CD14-positive monocyte (primary cell): Measurements from ENCODE around the gene KANSL3. TPM values are rescaled to one million over a fixed set of nuclear protein-coding genes. Genes with fewer than 3 reads are reported as not detected.
A peak's percentile ranks its signal among the peaks of the same experiment; 100 is the strongest.

ENCODE experiments used
- DNase-seq, 3 donors: peaks; one replicate each; pipeline ENCODE4 v3.0.0-alpha.2; 2011 to 2022
- H2AFZ ChIP-seq: 2 replicates; pipeline ENCODE4 v1.6.0; 2012; ENCODE audit warnings: mild to moderate bottlenecking, low read depth, low read length, inconsistent platforms; ENCODE audit not compliant: insufficient read depth, poor library complexity, severe bottlenecking
- H3K27ac ChIP-seq, 2 donors: 1 replicate in 1 of 2; 2 replicates in 1 of 2; pipeline ENCODE4 v1.5.1; 2012 to 2013; ENCODE audit warnings: low read length in 2 of 2, control low read depth in 1 of 2, inconsistent platforms in 1 of 2, low read depth in 1 of 2, mild to moderate bottlenecking in 1 of 2
- H3K27me3 ChIP-seq, 2 donors: one replicate each; pipeline versions ENCODE4 v1.6.0 to v1.6.1; 2011 to 2013; ENCODE audit warnings: low read length in 2 of 2; ENCODE audit not compliant: control insufficient read depth in 2 of 2, insufficient read depth in 2 of 2
- H3K36me3 ChIP-seq, 2 donors: replicated peaks in 1 of 2; 1 replicate in 1 of 2; 2 replicates in 1 of 2; pipeline versions ENCODE4 v1.5.1 to v1.6.1; 2012 to 2013; ENCODE audit warnings: low read length in 2 of 2, control low read depth in 1 of 2, inconsistent platforms in 1 of 2, mild to moderate bottlenecking in 1 of 2; ENCODE audit not compliant: insufficient read depth in 2 of 2, control insufficient read depth in 1 of 2
- H3K4me1 ChIP-seq, 2 donors: 1 replicate in 1 of 2; 2 replicates in 1 of 2; pipeline versions ENCODE4 v1.5.1 to v1.6.1; 2012 to 2013; ENCODE audit warnings: low read length in 2 of 2, control low read depth in 1 of 2, inconsistent platforms in 1 of 2, mild to moderate bottlenecking in 1 of 2, moderate library complexity in 1 of 2; ENCODE audit not compliant: insufficient read depth in 2 of 2, control insufficient read depth in 1 of 2
- H3K4me2 ChIP-seq: replicated peaks from 2 replicates; pipeline ENCODE3; 2012; ENCODE audit warnings: low read length, moderate library complexity, mild to moderate bottlenecking; ENCODE audit not compliant: poor library complexity, severe bottlenecking; ENCODE audit errors: extremely low read depth
- H3K4me3 ChIP-seq, 3 experiments: fragments of 200-600 bp in 1 of 3; sonication (generic) in 1 of 3; replicated peaks in 1 of 3; 1 replicate in 2 of 3; 2 replicates in 1 of 3; pipeline ENCODE4 v1.5.1; 2011 to 2013; ENCODE audit warnings: low read length in 3 of 3, mild to moderate bottlenecking in 3 of 3, control low read depth in 2 of 3, low read depth in 2 of 3, inconsistent platforms in 1 of 3, moderate library complexity in 1 of 3
- H3K79me2 ChIP-seq: 2 replicates; pipeline ENCODE4 v1.6.0; 2012; ENCODE audit warnings: mild to moderate bottlenecking, control low read depth, inconsistent platforms, low read length, moderate library complexity; ENCODE audit not compliant: insufficient read depth
- H3K9ac ChIP-seq: 2 replicates; pipeline ENCODE4 v1.6.0; 2017; ENCODE audit warnings: low read length, mild to moderate bottlenecking; ENCODE audit not compliant: insufficient read depth, poor library complexity, severe bottlenecking
- H3K9me3 ChIP-seq, 2 donors: replicated peaks in 1 of 2; 1 replicate in 1 of 2; 2 replicates in 1 of 2; pipeline versions ENCODE4 v1.5.1 to v1.6.1; 2012 to 2013; ENCODE audit warnings: low read length in 2 of 2, control low read depth in 1 of 2; ENCODE audit not compliant: control insufficient read depth in 1 of 2, insufficient read depth in 1 of 2
- H4K20me1 ChIP-seq: 2 replicates; pipeline ENCODE4 v1.6.0; 2012; ENCODE audit warnings: mild to moderate bottlenecking, low read length, control low read depth, moderate library complexity; ENCODE audit not compliant: insufficient read depth
- H3K27ac Mint-ChIP-seq, 7 donors: one replicate each; pipeline ENCODE4 v1.8.0; 2020; ENCODE audit warnings: mild to moderate bottlenecking in 7 of 7, mixed read lengths in 7 of 7, moderate library complexity in 6 of 7, inconsistent platforms in 2 of 7
- H3K27me3 Mint-ChIP-seq, 3 donors: one replicate each; pipeline ENCODE4 v1.8.0; 2021 to 2022; ENCODE audit warnings: low read depth in 3 of 3, mild to moderate bottlenecking in 3 of 3, mixed read lengths in 3 of 3, moderate library complexity in 3 of 3, inconsistent platforms in 1 of 3
- H3K36me3 Mint-ChIP-seq, 2 donors: one replicate each; pipeline ENCODE4 v1.8.0; 2020; ENCODE audit warnings: mixed read lengths in 2 of 2, inconsistent platforms in 1 of 2, mild to moderate bottlenecking in 1 of 2
- H3K4me1 Mint-ChIP-seq: one replicate; pipeline ENCODE4 v1.8.0; 2020; ENCODE audit warnings: mild to moderate bottlenecking, mixed read lengths
- H3K4me3 Mint-ChIP-seq, 2 donors: one replicate each; pipeline ENCODE4 v1.8.0; 2020; ENCODE audit warnings: mild to moderate bottlenecking in 2 of 2, mixed read lengths in 2 of 2, moderate library complexity in 1 of 2
- H3K9me3 Mint-ChIP-seq, 7 donors: one replicate each; pipeline ENCODE4 v1.8.0; 2020 to 2022; ENCODE audit warnings: mixed read lengths in 7 of 7, mild to moderate bottlenecking in 6 of 7, moderate library complexity in 6 of 7, inconsistent platforms in 2 of 7
- CTCF ChIP-seq: fragments of 200-600 bp; IDR thresholded peaks from one replicate; pipeline ENCODE4 v1.8.0; 2022; ENCODE audit warnings: antibody characterized with exemption, mild to moderate bottlenecking
- WGBS: methylation state at CpG from one replicate; pipeline ENCODE4 v1.1.5; 2013; ENCODE audit warnings: missing lambda C conversion rate; ENCODE audit not compliant: insufficient coverage; 5-methylcytosine and 5-hydroxymethylcytosine counted together
- intact Hi-C, 2 donors: fragments of 100-400 bp; cut with micrococcal nuclease; formaldehyde crosslinking; loops; one replicate each; pipeline versions ENCODE4 v1.15.0 to v1.15.1; 2023
- polyA plus RNA-seq, 3 donors: library from polyadenylated mRNA; depleted of rRNA in 1 of 3; unstranded in 2 of 3; stranded (reverse) in 1 of 3; fragments of 300-500 nt in 2 of 3; fragments of >200 nt in 1 of 3; fragmentation: Illumina TruSeq in 2 of 3; gene quantifications; 1 replicate in 2 of 3; 2 replicates in 1 of 3; pipeline ENCODE4 v1.2.3, GENCODE V29; 2012 to 2021

Gene KANSL3
- polyA plus RNA-seq, 3 donors: 2.5 to 25.3 (median 7.2) TPM

GRCh38 chr2:96636551-96637171, 1.5 kb downstream of the KANSL3 start:
- TF ChIP-seq CTCF: no peak
- Mint-ChIP-seq H3K36me3 (peaks cover 26 to 31% of the 10 kb centered on the region in 2 donors), H3K27me3 (peaks cover 2 to 7% (median 4%) of the 10 kb centered on the region in 3 donors), H3K4me1 (peaks cover 41% of the 10 kb centered on the region), H3K4me3 (peak overlapping the region; percentile 93 to 97), H3K9me3 (no peaks in the 10 kb centered on the region), H3K27ac (peak overlapping the region; percentile 97 to 99 (median 98))
- H3K79me2 ChIP-seq: peaks cover 60% of the 10 kb centered on the region
- no peaks in the 10 kb centered on the region for H3K9me3 ChIP-seq
- peak overlapping the region; percentile 95 for H3K4me2 ChIP-seq
- 68% methylated on average over 6 of the region's 14 CpGs for WGBS
- H3K4me3 ChIP-seq: peak overlapping the region; percentile 61 to 83 (median 64)
- no peaks in the 10 kb centered on the region for H3K27me3 ChIP-seq
- H4K20me1 ChIP-seq: peaks cover 8% of the 10 kb centered on the region
- peak overlapping the region; percentile 87 to 88 for H3K27ac ChIP-seq
- peak overlapping the region; percentile 84 for H3K9ac ChIP-seq
- intact Hi-C loops: loop anchor here (5.0 to 10.0 kb wide), 5 partner anchors 98 to 1028 kb away; partner anchors contain the start of genes CNNM4 (in 2 of the 2), ACTR1B (in 1 of the 2), ARID5A (in 1 of the 2) and C2orf92 (in 1 of the 2)
- H3K4me1 ChIP-seq: peaks cover 23 to 37% of the 10 kb centered on the region in 2 donors
- no peak for DNase-seq
- peak overlapping the region; percentile 64 for H2AFZ ChIP-seq
- H3K36me3 ChIP-seq: peaks cover 4 to 29% of the 10 kb centered on the region in 2 donors

- Histone ChIP-seq H2AFZ (no peak overlapping the region), H3K79me2 (peaks cover 75% of the 10 kb centered on the region), H3K4me2 (no peak overlapping the region), H3K9ac (no peak overlapping the region), H3K4me1 (peaks cover 21 to 33% of the 10 kb centered on the region in 2 donors), H3K36me3 (peaks cover 31 to 59% of the 10 kb centered on the region in 2 donors), H3K4me3 (no peak overlapping the region), H3K9me3 (no peaks in the 10 kb centered on the region), H3K27me3 (no peaks in the 10 kb centered on the region), H3K27ac (no peak overlapping the region), H4K20me1 (peaks cover 16% of the 10 kb centered on the region)
- intact Hi-C loops: loop anchor here in 1 of 2 donors (5.0 to 10.0 kb wide), 3 partner anchors 34 to 1031 kb away; partner anchors contain the start of genes ACTR1B and C2orf92
- Mint-ChIP-seq H3K36me3 (peaks cover 50 to 58% of the 10 kb centered on the region in 2 donors), H3K9me3 (no peaks in the 10 kb centered on the region), H3K27ac (no peak overlapping the region), H3K4me1 (peaks cover 37% of the 10 kb centered on the region), H3K4me3 (no peak overlapping the region), H3K27me3 (peaks cover 1 to 2% (median 2%) of the 10 kb centered on the region in 3 donors)
- DNase-seq: no peak
- 100% methylated on average over 2 of the region's 9 CpGs for WGBS
- no peak for TF ChIP-seq CTCF
Measured at GRCh38 chr2:96633641-96634040, 4.5 kb downstream of the KANSL3 start.
